HepG2 (cell line): ENCODE data around the gene NPHP4. TPM values are rescaled to one million over a fixed set of nuclear protein-coding genes. Genes with fewer than 3 reads are reported as not detected.

Experiments used
- DDIT3 ChIP-seq: sonication (generic); formaldehyde crosslinking; IDR thresholded peaks from 2 replicates; pipeline ENCODE4 v1.4.0; 2020; ENCODE audit warnings: mild to moderate bottlenecking, missing genetic modification reagents
- DNMT1 ChIP-seq: sonication (generic); formaldehyde crosslinking; IDR thresholded peaks from 2 replicates; pipeline ENCODE4 v1.5.1; 2020; ENCODE audit warnings: mild to moderate bottlenecking, missing genetic modification reagents
- FOXC1 ChIP-seq: sonication (generic); formaldehyde crosslinking; IDR thresholded peaks from 2 replicates; pipeline ENCODE4 v1.8.0; 2022; ENCODE audit warnings: mild to moderate bottlenecking, missing genetic modification reagents, borderline replicate concordance
- HNF4G ChIP-seq, 2 experiments: sonication (generic) in 1 of 2; formaldehyde crosslinking in 1 of 2; IDR thresholded peaks; 2 replicates each; pipeline versions ENCODE4 v1.4.0 to v1.6.1; 2011 to 2020; ENCODE audit warnings: borderline replicate concordance in 2 of 2, low read depth in 2 of 2, mild to moderate bottlenecking in 2 of 2, low read length in 1 of 2, missing genetic modification reagents in 1 of 2, moderate library complexity in 1 of 2
- NCOR1 ChIP-seq: fragments of 200-600 bp; sonication (generic); IDR thresholded peaks from 2 replicates; pipeline ENCODE4 v1.7.0; 2017; ENCODE audit warnings: antibody characterized with exemption, low read length, borderline replicate concordance
- SIX4 ChIP-seq: sonication (generic); formaldehyde crosslinking; IDR thresholded peaks from 2 replicates; pipeline ENCODE4 v1.4.0; 2020; ENCODE audit warnings: missing genetic modification reagents
- ZBTB26 ChIP-seq: IDR thresholded peaks from 2 replicates; pipeline ENCODE4 v1.6.1; 2016; ENCODE audit warnings: missing compliant biosample characterization, missing genetic modification reagents, borderline replicate concordance
- ZFP36 ChIP-seq: fragments of 150-350 bp; IDR thresholded peaks from 2 replicates; pipeline ENCODE4 v1.6.1; 2018; ENCODE audit warnings: borderline replicate concordance, low read length, low read depth; ENCODE audit not compliant: partially characterized antibody
- ZSCAN12 ChIP-seq: sonication (generic); formaldehyde crosslinking; IDR thresholded peaks from 2 replicates; pipeline ENCODE4 v1.9.0; 2021; ENCODE audit warnings: mild to moderate bottlenecking, missing genetic modification reagents
- polyA plus RNA-seq, 8 experiments: library from polyadenylated mRNA; depleted of rRNA in 3 of 8; stranded (reverse) in 7 of 8; unstranded in 1 of 8; fragments of >200 nt; fragmentation: Illumina TruSeq in 4 of 8; extraction: Trizol in 4 of 8; gene quantifications; 2 replicates each; pipeline versions ENCODE4 v1.2.1 to v1.2.3, GENCODE V29; 2011 to 2016; ENCODE audit warnings: low read depth in 4 of 8, missing spikeins in 1 of 8, mixed read lengths in 1 of 8; ENCODE audit not compliant: insufficient read depth in 1 of 8
- total RNA-seq, 5 experiments: library from RNA; depleted of rRNA; stranded (reverse); fragments of >200 nt; fragmentation: Illumina TruSeq; extraction: Trizol; gene quantifications; 2 replicates each; pipeline ENCODE4 v1.2.3, GENCODE V29; 2016; ENCODE audit warnings: low read depth in 1 of 5
- TF ChIP-seq, protein P1 (sequence below): sonication (generic); formaldehyde crosslinking; IDR thresholded peaks from 2 replicates; pipeline ENCODE4 v1.5.1; 2020; ENCODE audit warnings: mild to moderate bottlenecking, missing genetic modification reagents, moderate library complexity
- TF ChIP-seq, protein P2 (sequence below): sonication (generic); formaldehyde crosslinking; IDR thresholded peaks from 2 replicates; pipeline ENCODE4 v1.5.0; 2020; ENCODE audit warnings: missing genetic modification reagents
- TF ChIP-seq, protein P3 (sequence below): sonication (generic); formaldehyde crosslinking; IDR thresholded peaks from 2 replicates; pipeline ENCODE4 v1.8.1; 2023; ENCODE audit warnings: missing genetic modification reagents, inconsistent platforms, borderline replicate concordance

Gene NPHP4
- total and polyA plus RNA-seq, 2 of the 13 experiments (the other 11 are each of a cell fraction or from before 2014, with no cell fraction given): 4.4 to 6.8 TPM

DNA sequence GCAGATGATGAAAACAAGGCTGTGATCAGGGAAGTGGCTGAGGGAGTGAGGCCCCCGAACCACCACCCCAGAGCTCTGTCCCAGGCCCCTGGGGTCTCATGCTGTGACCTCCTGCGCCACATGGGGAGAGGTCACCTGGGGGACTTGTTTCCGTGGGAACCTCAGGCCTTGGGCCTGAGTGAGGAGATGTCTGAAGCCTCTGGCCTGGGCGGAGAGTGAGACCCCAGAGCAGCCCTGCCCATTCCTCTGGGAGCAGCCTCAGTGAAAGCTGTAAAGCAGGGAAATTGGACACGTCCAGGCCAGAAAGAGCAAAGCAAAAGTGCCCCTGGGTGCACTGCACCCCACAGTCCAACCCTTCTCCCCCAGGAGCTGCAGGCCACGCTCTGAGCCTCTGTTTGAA lies 16.5 kb upstream of the NPHP4 start (continued):
- TF ChIP-seq, protein P1, sequence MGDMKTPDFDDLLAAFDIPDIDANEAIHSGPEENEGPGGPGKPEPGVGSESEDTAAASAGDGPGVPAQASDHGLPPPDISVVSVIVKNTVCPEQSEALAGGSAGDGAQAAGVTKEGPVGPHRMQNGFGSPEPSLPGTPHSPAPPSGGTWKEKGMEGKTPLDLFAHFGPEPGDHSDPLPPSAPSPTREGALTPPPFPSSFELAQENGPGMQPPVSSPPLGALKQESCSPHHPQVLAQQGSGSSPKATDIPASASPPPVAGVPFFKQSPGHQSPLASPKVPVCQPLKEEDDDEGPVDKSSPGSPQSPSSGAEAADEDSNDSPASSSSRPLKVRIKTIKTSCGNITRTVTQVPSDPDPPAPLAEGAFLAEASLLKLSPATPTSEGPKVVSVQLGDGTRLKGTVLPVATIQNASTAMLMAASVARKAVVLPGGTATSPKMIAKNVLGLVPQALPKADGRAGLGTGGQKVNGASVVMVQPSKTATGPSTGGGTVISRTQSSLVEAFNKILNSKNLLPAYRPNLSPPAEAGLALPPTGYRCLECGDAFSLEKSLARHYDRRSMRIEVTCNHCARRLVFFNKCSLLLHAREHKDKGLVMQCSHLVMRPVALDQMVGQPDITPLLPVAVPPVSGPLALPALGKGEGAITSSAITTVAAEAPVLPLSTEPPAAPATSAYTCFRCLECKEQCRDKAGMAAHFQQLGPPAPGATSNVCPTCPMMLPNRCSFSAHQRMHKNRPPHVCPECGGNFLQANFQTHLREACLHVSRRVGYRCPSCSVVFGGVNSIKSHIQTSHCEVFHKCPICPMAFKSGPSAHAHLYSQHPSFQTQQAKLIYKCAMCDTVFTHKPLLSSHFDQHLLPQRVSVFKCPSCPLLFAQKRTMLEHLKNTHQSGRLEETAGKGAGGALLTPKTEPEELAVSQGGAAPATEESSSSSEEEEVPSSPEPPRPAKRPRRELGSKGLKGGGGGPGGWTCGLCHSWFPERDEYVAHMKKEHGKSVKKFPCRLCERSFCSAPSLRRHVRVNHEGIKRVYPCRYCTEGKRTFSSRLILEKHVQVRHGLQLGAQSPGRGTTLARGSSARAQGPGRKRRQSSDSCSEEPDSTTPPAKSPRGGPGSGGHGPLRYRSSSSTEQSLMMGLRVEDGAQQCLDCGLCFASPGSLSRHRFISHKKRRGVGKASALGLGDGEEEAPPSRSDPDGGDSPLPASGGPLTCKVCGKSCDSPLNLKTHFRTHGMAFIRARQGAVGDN (CRISPR knock-in tag): no peak
- TF ChIP-seq FOXC1 (CRISPR knock-in tag) (no peak), NCOR1 (no peak), ZSCAN12 (no peak), ZBTB26 (no peak), HNF4G (IDR thresholded peaks at IDR 0.05; ENCODE audit: borderline replicate concordance, low read depth, low read length) (no peak), HNF4G (CRISPR knock-in tag; IDR thresholded peaks at IDR 0.05; ENCODE audit: borderline replicate concordance, low read depth) (no peak), ZFP36 (no peak), DNMT1 (CRISPR knock-in tag) (no peak), DDIT3 (CRISPR knock-in tag) (no peak), SIX4 (no peak)
- TF ChIP-seq, protein P2, sequence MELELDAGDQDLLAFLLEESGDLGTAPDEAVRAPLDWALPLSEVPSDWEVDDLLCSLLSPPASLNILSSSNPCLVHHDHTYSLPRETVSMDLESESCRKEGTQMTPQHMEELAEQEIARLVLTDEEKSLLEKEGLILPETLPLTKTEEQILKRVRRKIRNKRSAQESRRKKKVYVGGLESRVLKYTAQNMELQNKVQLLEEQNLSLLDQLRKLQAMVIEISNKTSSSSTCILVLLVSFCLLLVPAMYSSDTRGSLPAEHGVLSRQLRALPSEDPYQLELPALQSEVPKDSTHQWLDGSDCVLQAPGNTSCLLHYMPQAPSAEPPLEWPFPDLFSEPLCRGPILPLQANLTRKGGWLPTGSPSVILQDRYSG: no peak
- TF ChIP-seq, protein P3, sequence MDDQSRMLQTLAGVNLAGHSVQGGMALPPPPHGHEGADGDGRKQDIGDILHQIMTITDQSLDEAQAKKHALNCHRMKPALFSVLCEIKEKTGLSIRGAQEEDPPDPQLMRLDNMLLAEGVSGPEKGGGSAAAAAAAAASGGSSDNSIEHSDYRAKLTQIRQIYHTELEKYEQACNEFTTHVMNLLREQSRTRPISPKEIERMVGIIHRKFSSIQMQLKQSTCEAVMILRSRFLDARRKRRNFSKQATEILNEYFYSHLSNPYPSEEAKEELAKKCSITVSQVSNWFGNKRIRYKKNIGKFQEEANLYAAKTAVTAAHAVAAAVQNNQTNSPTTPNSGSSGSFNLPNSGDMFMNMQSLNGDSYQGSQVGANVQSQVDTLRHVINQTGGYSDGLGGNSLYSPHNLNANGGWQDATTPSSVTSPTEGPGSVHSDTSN (CRISPR knock-in tag): no peak
- TF ChIP-seq, all 625 proteins: peak for 0
